Brain microvascular endothelial cell (primary cell): ENCODE data around the gene ETS1.

Source experiments
- DNase-seq: peaks from one replicate; pipeline ENCODE4 v3.0.0-alpha.2; 2020
- H3K27ac ChIP-seq: fragments of 250-450 bp; sonication (Bioruptor Pico); 2 replicates; pipeline ENCODE4 v1.5.1; 2020; ENCODE audit warnings: mild to moderate bottlenecking, moderate library complexity
- H3K27me3 ChIP-seq: fragments of 250-450 bp; sonication (Bioruptor Pico); replicated peaks from 2 replicates; pipeline ENCODE4 v1.5.1; 2020; ENCODE audit warnings: mild to moderate bottlenecking
- H3K36me3 ChIP-seq: fragments of 250-450 bp; sonication (Bioruptor Pico); replicated peaks from 2 replicates; pipeline ENCODE4 v1.5.1; 2020; ENCODE audit warnings: mild to moderate bottlenecking
- H3K4me3 ChIP-seq: 2 replicates; pipeline ENCODE4 v1.5.1; 2011; ENCODE audit warnings: low read depth, mild to moderate bottlenecking, control low read depth, low read length, moderate library complexity
- in situ Hi-C: cut with HindIII; loops from 2 replicates; pipeline ENCODE4 v1.10.0; 2017; ENCODE audit warnings: low sequenced_read_pairs, low pct_ligation_motif_present
- TF ChIP-seq, protein P1 (sequence below): IDR thresholded peaks from 2 replicates; pipeline ENCODE4 v1.5.1; 2011; ENCODE audit warnings: low read depth, mild to moderate bottlenecking, moderate library complexity, low read length, control low read depth, inconsistent platforms; ENCODE audit errors: missing control alignments

Gene ETS1

DNA sequence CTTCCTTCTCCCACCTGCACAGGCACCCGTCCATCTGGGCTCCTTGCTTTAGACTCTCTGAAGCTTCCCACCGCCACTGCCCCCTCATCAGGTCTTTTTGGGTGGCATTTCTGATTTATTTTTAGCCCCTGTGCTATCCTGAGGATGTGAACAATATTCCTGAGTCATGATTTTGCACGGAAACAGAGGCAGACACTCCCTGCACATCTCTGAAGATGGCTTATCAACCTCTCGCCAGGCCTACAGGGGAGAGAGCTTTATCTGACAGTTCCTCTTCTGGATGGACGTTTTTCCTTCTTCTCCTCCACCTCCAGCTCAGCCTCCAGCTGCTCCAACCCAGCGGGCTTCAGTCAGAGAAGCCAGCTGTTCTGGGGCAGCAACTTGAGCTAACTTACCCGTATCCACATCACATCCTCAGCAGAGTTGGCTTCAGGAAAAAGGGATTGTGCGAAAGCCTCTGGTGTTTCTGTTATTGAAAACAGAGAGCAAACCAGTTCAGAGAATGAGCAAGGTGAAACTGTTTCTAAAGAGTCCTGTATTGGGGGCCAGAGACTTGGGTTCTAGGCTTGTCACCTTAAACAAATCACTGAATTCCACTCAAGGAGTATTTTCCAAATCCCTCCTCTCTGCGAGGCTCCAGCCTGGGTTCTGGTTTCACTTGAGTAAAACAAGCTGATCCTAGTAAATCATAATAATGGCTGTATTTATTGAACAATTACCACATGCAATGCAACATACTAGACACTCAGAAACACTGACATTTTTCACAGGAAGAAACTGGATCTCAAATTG lies 33.1 kb upstream of the ETS1 start:
- Histone ChIP-seq H3K4me3 (no peak overlapping the region), H3K27me3 (no peaks in the 10 kb centered on the region), H3K27ac (no peak overlapping the region), H3K36me3 (no peaks in the 10 kb centered on the region)
- in situ Hi-C loops = loop anchor here (10.0 kb wide), 1 partner anchor 96 kb away; no protein-coding TSS in a partner anchor
- DNase-seq = no peak
- TF ChIP-seq, protein P1, sequence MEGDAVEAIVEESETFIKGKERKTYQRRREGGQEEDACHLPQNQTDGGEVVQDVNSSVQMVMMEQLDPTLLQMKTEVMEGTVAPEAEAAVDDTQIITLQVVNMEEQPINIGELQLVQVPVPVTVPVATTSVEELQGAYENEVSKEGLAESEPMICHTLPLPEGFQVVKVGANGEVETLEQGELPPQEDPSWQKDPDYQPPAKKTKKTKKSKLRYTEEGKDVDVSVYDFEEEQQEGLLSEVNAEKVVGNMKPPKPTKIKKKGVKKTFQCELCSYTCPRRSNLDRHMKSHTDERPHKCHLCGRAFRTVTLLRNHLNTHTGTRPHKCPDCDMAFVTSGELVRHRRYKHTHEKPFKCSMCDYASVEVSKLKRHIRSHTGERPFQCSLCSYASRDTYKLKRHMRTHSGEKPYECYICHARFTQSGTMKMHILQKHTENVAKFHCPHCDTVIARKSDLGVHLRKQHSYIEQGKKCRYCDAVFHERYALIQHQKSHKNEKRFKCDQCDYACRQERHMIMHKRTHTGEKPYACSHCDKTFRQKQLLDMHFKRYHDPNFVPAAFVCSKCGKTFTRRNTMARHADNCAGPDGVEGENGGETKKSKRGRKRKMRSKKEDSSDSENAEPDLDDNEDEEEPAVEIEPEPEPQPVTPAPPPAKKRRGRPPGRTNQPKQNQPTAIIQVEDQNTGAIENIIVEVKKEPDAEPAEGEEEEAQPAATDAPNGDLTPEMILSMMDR = no peak

GRCh38 chr11:128619540-128620308 lies 32.4 kb upstream of the ETS1 start:
- no peak for DNase-seq
- Histone ChIP-seq H3K27me3 (no peaks in the 10 kb centered on the region), H3K36me3 (no peaks in the 10 kb centered on the region), H3K27ac (no peak overlapping the region), H3K4me3 (no peak overlapping the region)
- TF ChIP-seq, protein P1 = no peak
- in situ Hi-C loops = loop anchor here (10.0 kb wide), 1 partner anchor 95 kb away; no protein-coding TSS in a partner anchor

DNA sequence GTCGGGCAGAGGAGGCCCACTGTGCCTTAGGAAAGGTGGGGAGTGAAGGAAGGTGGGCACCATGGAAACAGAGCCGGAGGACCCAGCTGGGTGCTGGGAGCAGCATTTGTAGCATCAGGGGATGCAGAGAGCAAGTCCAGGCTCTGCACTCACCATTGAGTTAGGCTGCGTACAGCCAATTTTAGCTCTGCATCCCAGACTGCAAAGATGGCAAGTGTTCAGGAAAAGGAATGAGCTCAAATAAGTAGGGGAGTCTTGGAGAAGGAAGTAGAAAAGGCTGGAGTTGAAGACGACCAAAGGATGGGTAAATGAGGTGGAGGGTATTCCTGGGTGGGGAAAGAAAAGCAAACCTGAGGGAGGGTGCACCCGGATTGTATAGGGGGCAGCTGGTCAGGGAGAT lies 31.6 kb upstream of the ETS1 start:
- H3K36me3 ChIP-seq = no peaks in the 10 kb centered on the region
- no peak overlapping the region for H3K27ac ChIP-seq
- H3K4me3 ChIP-seq = no peak overlapping the region
- no peaks in the 10 kb centered on the region for H3K27me3 ChIP-seq
- TF ChIP-seq, protein P1 = no peak
- in situ Hi-C loops = no loop called here
- DNase-seq = no peak

DNA sequence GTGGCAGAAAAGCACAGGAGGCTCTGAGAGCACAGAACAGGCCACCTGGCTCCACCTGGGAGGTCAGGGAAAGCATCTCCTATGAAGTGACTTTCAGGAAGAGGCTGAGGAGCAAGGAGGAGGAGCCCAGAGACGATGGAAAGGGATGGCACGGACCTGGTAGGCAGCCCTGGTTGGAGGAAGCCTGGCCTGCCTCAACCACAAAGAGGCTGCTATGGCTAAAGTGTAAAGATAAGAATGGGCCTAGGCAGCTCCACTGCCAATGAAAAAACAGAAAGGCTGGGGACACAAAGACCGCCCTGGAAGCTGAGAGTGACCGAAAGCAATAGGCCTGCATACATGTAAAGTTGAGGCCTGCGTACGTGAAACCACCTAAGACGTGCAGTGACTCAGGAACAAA lies 31.2 kb upstream of the ETS1 start:
- TF ChIP-seq, protein P1 = no peak
- no peak overlapping the region for H3K27ac ChIP-seq
- in situ Hi-C loops = no loop called here
- no peaks in the 10 kb centered on the region for H3K36me3 ChIP-seq
- H3K27me3 ChIP-seq = no peaks in the 10 kb centered on the region
- H3K4me3 ChIP-seq = no peak overlapping the region
- DNase-seq = no peak

DNA sequence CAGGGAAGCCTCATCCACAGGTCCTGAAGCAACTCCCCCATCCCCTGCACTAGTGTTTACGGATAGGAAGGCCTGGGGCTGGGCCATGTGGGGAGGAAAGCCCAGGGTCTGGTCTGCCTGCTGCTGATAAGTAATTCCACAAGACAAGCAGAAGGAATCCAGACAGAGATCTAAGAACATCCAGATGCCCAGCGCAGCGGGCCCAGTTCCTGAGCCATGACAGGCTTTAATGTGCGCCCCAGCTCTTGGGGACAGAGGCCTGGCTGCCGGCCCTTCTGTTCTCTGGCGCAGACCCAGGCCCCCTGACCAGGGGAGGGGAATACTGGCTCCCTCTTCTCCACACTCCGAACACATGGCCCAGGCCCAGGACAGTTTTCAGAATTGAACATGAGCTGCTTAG lies 28.8 kb upstream of the ETS1 start:
- TF ChIP-seq, protein P1 = no peak

More for the DNA sequence above, 28.8 kb upstream of the ETS1 start:
- no peak for DNase-seq
- no peaks in the 10 kb centered on the region for H3K36me3 ChIP-seq
- no peak overlapping the region for H3K27ac ChIP-seq
- H3K27me3 ChIP-seq = no peaks in the 10 kb centered on the region
- H3K4me3 ChIP-seq = no peak overlapping the region
- in situ Hi-C loops = no loop called here
